EL (cell line): ENCODE results near the gene FBXO27.

Experiments
- DNase-seq: peaks from one replicate; pipeline ENCODE4 v3.0.0-alpha.2; 2016

Gene FBXO27

GRCh38 chr19:38985262-38985661 lies 47.1 kb downstream of the FBXO27 start:
- DNase-seq, result no peak

DNA sequence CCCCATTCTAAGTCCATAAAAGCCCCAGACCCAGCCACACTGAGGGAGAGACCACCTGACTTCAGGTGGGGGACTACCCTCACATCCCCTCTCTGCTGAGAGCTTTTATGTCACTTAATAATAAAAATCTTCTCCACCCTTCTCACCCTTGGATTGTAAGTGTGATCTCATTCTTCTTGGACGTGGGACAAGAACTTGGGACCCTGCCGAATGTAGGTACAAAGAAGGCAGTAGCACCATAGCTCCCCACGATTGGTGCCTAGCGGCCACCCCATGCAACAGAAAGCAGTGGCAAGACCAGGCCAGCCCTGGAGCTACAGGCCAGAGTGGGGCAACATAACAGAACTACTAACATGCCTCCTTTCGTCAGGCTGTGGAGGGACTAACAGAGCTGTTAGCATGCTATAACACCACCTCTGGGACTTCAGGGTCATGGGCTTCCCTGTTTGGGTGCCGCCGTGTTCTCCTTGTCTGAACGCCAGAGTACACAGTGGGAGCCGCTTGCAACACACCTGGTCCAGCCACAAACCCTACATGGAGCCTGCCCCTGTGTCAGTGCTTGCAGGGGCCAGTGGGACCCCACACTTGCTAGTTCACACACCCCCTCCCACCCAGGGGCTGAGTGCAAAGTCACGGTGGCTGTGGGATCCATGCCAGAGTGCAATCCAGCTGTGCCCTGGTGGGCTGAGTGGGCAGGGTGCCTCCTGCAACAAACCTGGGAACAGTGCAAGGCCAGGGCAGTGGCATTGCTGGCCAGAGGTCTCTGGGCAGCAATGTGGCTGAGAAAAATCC lies 51.6 kb downstream of the FBXO27 start:
- no peak for DNase-seq

- DNase-seq, result no peak
Observed at GRCh38 chr19:38979812-38980211, 52.5 kb downstream of the FBXO27 start.

- DNase-seq, result no peak
Observed at GRCh38 chr19:38978326-38978689, 54.0 kb downstream of the FBXO27 start.

DNA sequence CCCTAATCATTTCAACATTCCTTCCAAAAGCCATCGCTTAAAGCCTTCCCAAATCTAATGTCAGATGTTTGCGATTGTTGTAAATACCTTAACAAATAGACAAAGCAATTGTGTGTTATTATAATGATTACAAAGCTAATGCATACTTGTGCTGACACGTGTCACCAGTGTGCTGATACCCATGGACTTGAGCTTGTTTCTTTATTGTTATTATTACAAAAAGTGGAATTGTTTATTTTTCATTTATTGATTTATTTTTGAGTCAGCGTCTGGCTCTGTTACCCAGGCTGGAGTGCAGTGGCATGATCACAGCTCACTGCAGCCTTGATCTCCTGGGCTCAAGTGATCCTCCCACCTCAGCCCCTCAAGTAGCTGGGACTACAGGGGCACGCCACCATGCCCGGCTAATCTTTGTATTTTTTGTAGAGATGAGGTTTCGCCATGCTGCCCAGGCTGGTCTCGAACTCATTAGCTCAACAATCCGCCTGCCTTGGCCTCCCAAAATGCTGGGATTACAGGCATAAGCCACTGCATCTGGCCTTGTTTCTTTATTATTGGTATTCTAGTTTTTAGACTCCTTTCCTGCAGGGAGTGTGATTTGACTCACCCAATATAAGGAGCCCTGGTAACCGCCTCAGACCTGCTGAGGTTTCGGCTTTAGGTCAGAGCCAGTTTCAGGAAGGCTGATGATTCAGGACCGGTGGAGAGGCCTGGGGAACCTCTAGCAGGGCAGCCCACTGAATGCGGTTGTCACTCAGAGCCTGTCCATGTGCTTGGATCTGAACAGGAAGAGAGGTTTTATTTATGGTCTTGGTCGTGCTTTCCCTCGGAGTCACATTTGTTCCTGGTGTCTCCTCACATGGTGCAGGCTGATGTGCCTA lies 54.7 kb downstream of the FBXO27 start:
- DNase-seq, result peak; percentile 17

DNA sequence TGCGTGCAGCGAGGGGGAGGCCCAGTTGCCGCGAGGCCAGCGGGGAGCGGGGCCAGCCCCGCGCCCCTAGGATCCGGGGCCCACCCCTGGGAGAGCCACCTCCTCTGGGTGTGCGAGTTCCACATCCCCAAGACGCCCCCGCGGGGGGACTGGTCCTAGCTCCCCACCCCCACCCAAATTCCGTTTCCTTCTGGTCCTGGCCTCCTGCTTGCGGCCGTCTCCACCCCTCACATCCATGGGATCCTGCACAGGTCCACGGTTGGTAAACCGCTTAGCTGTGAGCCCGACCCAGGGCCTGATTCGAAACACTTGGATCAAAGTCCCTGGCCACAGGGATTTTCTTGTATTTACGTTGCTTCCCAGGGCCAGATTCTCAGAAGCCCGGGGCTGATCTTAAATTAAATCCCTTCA lies 56.5 kb downstream of the FBXO27 start:
- peak; percentile 50 for DNase-seq

- peak; percentile 71 for DNase-seq
Observed at GRCh38 chr19:38975214-38975860, 57.0 kb downstream of the FBXO27 start, which contains the start of gene FBXO17. TSS of gene FBXO17 (minus strand) at chr19:38975742. CDS start at chr19:38950319, 25,423 bp downstream.

GRCh38 chr19:38974624-38975213 lies 57.6 kb downstream of the FBXO27 start:
- no peak for DNase-seq
